Fibroblast of gingiva (primary cell): Measurements from ENCODE around the gene PLD6.
A peak's percentile ranks its signal among the peaks of the same experiment; 100 is the strongest.
"Not testable (repeated sequence)": the region's sequence is repeated elsewhere in the genome, so short reads cannot be mapped to it uniquely, and the experiment has no call there.

Experiments used
- DNase-seq: peaks from one replicate; pipeline ENCODE4 v3.0.0-alpha.2; 2011; ENCODE audit warnings: low read depth

The PLD6 gene

DNA sequence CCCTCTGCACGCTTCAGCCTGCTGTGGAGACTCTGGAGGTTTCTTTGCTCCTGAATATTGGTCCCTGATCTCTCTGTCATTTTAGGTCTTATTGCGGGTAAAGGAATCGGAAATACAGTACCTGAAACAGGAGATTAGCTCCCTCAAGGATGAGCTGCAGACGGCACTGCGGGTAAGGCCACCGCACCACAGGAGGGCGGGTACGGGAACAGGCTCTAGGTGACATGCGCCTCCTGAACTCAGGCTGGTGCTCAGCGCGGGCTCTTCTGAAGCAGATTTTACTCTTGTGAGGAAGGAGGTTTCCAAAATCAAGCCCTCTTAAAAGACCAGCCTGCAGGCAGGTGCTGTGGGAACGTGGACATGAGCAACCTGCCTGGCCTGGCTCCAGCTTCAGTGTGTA, 29.8 kb downstream of the PLD6 start:
- no peak for DNase-seq

DNA sequence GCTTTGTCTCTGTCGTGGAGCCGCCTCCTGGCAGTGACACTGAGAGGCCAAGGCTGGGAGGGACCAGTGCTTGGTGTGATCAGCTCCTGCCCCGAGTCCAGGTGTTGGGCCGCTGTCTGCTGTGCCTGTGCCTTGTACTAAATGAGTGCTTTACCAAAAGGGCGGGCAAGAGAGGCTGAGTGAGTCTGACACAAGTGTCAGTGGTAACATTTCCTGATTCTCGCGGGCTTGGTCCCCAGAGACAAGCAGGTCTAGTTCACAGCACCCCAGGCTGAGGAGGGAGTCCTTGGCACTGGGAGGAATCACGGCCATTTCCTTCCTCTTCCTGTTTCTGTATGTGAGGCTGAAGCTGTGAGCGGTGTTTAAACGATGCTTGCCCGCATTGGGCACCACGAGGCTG, 30.2 kb downstream of the PLD6 start:
- DNase-seq: no peak

- no peak for DNase-seq
Observed at GRCh38 chr17:17175340-17175739, 30.8 kb downstream of the PLD6 start.

GRCh38 chr17:17173921-17174320, 32.2 kb downstream of the PLD6 start:
- DNase-seq: no peak

DNA sequence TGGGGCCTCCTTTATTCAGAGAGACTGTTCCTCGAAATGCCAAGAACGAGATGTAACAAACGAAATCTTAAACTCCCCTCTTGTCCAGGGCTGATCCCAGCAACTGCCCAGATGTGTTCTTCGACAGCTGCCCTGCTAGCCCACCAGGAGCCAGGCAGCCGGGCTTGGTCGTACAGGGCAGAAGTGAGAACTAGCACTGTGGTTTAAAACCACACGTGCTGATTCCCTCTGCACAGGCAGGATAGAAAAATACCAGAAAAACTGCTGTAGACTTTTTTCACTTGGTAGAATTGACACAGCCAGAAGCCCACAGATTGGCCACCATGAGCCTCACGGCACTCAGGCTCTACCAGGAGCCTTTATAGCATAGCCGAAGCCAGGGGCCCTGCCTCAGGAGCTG, 33.1 kb downstream of the PLD6 start:
- DNase-seq: no peak

DNA sequence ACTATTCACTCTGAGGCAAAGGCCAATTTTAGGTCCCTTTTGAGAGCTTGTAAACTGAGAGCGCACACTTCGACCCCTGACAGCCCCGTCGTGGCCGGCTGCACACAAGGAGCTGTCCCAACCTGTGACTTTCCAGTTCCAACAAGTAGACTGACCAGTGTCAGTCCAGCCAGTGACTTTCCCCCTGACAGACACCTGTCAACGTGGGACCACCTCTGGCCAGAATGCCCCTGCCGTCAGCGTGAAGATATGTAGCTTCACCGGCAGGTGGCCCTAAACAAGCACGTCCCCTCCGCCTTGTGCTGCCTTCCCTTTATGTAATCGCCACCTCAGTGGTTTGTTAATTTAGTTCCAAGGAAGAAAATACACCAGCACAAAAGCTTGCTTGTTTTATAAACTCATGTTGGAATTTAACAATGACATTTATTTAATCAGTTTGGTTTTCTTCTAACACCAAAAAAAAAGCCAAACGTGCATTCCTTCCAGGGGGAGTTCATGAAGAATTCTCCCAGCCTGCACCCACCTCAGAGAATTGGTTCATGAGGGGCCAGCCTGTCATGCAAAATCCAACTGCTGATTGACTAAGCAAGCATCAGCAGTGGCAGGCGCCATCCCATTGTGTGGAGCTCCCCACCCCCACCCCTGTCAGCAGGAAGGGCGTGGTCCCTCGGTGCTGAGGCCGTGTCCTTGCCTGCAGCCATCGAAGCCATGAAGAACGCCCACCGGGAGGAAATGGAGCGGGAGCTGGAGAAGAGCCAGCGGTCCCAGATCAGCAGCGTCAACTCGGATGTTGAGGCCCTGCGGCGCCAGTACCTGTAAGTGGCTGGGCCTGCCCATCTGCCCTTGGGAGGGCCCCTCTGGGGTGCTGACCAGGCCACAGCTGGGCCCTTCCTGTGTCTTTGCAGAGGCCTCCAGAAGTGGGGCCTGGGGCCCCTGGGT, 33.9 kb downstream of the PLD6 start:
- no peak for DNase-seq

DNA sequence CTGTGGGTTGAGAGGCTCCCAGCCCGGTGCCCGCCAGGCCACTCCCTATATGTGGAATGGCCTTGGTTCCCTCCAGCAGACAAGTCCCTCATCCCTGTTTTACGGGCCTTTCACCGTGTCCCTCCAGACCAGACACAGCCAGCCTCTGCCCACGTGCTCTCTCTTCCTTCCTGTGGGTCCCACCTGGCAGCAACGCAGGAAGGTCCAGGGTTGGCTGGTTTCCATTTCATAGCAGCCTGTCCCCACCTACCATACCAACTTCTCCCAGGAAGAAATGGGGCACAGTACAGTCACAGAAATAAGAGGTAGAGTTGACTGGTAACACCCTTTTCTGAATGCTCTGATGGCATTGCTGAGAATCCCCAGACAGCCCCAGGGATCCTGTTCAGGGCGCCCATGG, 34.9 kb downstream of the PLD6 start:
- DNase-seq: no peak

DNA sequence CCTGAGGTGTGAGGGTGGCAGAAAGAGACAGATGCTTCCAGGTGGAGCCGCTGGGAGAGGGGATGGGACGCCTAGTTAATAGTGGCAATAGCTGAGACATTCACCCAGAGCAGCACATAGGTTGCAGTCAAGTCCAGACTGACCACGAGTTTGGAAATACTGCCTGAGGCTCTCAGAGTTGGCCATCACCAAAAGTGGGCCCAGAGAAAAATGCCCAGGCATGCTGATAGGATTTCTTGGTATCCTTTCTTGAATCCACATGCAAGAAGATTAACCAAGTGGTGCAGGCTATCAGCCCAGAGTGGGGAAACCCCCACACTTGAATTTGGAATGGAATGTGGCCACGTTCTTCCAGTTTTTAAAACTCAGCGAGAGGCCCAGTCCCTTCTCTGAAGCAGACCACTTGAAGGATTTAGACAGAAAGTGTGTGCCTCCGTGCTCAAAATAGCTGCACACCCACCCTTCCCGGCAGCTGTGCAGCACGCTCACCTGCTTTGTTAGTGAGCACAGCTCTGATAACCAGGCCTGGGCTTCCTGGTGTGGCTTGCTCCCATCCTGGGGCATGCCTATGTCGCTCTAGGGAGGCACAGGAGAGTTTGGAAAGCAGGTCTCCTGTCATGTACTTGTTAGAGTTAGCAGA, 35.7 kb downstream of the PLD6 start:
- DNase-seq: peak; percentile 59

DNA sequence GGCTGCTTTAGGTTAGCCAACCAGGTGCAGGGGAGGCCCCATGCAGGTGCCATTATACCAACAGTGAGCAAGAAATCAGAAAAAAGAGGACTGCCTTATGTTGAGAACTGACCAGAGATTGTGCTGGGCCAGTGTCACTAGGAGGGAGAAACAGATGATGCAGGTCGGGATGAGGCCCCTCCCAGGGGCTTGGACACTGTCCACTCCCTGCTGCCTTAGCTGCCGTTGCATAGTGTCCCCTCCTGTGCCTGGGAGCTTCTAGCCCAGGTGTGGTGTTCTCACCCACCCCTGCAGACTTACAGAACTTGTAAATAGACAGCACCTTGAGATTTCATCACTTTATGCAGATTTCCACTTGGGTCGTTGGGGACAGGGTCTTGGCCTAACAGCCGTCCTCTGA, 36.7 kb downstream of the PLD6 start:
- DNase-seq: no peak

DNA sequence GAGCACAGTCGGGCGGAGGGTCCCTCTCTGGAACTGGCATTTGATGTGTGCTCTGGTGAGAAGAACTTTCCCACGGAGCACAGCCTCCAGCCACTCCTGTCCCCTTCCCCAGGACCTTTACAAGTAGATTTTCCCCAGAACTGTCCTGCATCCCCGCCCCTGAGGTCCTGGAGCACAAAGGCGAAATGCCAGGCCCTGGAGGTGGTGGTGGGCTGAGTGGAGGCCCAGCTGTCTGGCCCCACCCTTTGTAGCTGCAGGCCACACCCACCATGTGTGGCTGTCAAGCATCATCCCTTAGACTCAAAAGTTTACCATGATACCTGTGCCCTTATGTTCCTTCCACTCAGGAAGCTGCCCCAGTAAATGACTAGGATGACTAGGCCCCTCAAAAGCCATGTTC, 37.7 kb downstream of the PLD6 start:
- no peak for DNase-seq

DNA sequence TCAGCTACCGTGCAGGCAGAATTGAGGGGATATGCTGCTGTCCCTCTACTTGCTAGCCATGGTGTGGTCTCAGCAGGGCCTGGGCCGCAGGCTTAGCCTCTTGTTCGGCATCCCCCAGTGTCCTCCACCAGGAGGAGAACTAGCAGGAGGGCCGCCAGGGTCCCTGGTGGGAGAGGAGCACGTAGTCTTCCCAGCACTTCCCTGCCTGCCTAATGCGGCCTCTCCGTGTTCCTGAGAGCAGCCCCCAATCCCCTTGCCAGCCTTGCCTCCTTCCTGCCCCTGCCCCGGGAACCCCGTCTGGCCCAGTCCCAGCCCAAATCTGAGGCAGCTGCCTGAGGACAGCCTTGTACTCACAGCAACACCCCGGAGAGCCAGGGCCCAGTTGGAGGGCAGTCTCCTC, 38.1 kb downstream of the PLD6 start:
- DNase-seq: no peak

DNA sequence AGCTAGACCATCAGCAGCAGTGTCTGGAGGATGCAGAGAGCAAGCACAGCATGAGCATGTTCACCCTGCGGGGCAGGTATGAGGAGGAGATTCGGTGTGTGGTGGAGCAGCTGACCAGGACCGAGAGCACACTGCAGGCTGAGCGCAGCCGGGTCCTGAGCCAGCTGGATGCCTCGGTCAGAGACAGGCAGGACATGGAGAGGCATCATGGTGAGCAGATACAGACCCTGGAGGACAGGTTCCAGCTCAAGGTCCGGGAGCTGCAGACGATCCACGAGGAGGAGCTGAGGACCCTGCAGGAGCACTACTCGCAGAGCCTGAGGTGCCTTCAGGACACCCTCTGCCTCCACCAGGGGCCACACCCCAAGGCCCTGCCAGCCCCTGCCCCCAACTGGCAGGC, 38.8 kb downstream of the PLD6 start:
- DNase-seq: no peak

DNA sequence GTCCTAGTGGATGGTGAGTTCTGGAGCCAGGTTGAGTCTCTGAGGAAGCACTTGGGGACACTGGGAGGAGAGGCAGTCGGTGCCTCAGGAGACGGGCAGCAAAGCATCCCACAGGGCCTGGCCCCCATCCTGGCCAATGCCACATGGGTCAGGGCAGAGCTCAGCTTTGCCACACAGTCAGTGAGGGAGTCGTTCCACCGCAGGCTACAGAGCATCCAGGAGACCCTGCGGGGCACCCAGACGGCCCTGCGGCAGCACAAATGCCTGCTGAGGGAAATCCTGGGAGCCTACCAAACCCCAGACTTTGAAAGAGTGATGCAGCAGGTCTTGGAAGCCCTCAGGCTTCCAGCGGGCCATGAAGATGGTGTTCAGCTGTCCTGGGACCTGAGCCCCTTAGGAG, 39.7 kb downstream of the PLD6 start:
- no peak for DNase-seq

- no peak for DNase-seq
Observed at GRCh38 chr17:17165666-17166308, 40.3 kb downstream of the PLD6 start.

DNA sequence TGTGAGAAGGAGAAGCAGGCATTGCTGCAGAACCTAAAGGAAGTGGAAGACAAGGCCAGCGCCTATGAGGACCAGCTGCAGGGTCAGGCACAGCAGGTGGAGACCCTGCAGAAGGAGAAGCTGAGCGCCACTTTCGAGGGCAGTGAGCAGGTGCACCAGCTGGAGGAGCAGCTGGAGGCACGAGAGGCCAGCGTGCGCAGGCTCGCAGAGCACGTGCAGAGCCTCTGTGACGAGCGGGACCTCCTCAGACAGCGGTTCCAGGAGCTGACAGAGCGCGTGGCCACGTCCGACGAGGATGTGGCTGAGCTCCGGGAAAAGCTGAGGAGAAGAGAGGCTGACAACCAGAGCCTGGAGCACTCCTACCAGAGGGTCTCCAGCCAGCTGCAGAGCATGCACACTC, 41.5 kb downstream of the PLD6 start:
- DNase-seq: no peak

- DNase-seq: no peak
Observed at GRCh38 chr17:17164156-17164555, 42.0 kb downstream of the PLD6 start.

- no peak for DNase-seq
Observed at GRCh38 chr17:17161759-17162158, 44.4 kb downstream of the PLD6 start.

- DNase-seq: no peak
Observed at GRCh38 chr17:17161121-17161520, 45.0 kb downstream of the PLD6 start.

DNA sequence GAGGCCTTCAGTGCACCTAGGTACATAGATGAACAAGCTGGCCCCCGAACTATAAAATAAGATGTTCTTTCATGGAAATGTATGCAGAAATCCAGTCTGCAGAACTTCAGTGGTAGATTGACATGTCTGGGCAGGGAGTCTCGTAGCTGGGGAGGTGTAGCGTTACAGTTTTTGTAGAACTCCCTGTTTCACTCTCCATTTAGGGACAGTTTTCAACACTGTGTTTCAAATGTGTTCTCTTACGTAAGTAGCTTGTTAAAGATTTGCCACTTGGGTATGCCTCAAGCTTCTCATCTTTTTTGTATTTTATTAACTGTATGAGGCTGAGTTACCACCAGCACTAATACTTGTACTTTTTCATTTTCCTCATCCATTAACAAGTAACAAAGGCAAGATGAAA, 46.6 kb downstream of the PLD6 start:
- DNase-seq: no peak

- not testable (repeated sequence) for DNase-seq
Observed at GRCh38 chr17:17158506-17158905, 47.6 kb downstream of the PLD6 start.

- DNase-seq: no peak
Observed at GRCh38 chr17:17157041-17157440, 49.1 kb downstream of the PLD6 start.

DNA sequence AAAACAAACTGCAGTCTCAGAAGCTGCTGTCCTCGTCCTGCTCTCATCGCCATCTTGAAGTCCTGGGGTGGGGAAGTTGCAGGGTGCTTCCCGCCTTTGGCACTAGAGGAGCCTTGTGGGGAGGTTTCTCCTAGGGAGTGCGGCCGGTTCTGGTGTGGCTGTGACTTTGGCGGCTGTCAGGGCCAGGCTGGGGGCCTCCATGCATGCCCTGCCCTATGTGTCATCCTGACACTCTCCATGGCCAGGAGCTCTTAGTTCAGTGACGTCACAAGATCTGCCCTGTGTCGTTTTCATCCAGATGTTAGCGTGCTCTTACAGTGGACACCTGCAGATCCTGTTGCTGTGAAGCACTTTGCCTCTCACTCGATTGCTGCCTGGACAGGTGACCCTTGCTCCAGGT, 49.6 kb downstream of the PLD6 start:
- DNase-seq: no peak

GRCh38 chr17:17156107-17156506, 50.0 kb downstream of the PLD6 start:
- DNase-seq: peak; percentile 43
